ENCODE measurements around the gene UGGT1.

GRCh38 chr2:128145651-128146050, 54.7 kb downstream of the UGGT1 start:
- TF ChIP-seq CTCF (IDR thresholded peaks at IDR 0.05; ENCODE audit: borderline replicate concordance, extremely low read depth, low read length, poor library complexity, severe bottlenecking) (no peak), EZH2 (IDR thresholded peaks at IDR 0.05; ENCODE audit: borderline replicate concordance, low read depth, low read length, severe bottlenecking) (no peak)
